Omental fat pad (tissue), 4 donors: ENCODE results near the gene TANGO2. TPM values are rescaled to one million over a fixed set of nuclear protein-coding genes. Genes with fewer than 3 reads are reported as not detected.

Experiments used
- ATAC-seq: fragments of 150-250 bp; one replicate; pipeline ENCODE4 v1.9.1; 2016; ENCODE audit warnings: mild to moderate bottlenecking, moderate library complexity; ENCODE audit not compliant: low FRiP score
- DNase-seq: peaks from one replicate; pipeline ENCODE4 v3.0.0-alpha.2; 2019; ENCODE audit warnings: low spot score
- CTCF ChIP-seq, 3 donors: fragments of 450-650 bp; IDR thresholded peaks; one replicate each; pipeline ENCODE4 v1.5.1; 2016 to 2017; ENCODE audit warnings: antibody characterized with exemption in 3 of 3, mild to moderate bottlenecking in 3 of 3, moderate library complexity in 2 of 3
- total RNA-seq, 4 donors: library from RNA; depleted of rRNA; stranded (reverse); fragments of >200 nt; gene quantifications; one replicate each; pipeline ENCODE4 v1.1.0, GENCODE V29; 2016

The TANGO2 gene
- total RNA-seq, 4 donors from 2014 or later = 35.3 to 48.4 (median 37.9) TPM

GRCh38 chr22:19992481-19992911 is 28.4 kb upstream of the TANGO2 start:
- DNase-seq (no peak), ATAC-seq (no peak)
- no peak for TF ChIP-seq CTCF (IDR thresholded peaks at IDR 0.05)

- DNase-seq = no peak
- no peak for ATAC-seq
- no peak for TF ChIP-seq CTCF (IDR thresholded peaks at IDR 0.05)
Observed at GRCh38 chr22:19992921-19993355, 28.0 kb upstream of the TANGO2 start.

- no peak for TF ChIP-seq CTCF (IDR thresholded peaks at IDR 0.05)
- ATAC-seq (no peak), DNase-seq (no peak)
Observed at GRCh38 chr22:19993926-19994325, 27.0 kb upstream of the TANGO2 start.

- DNase-seq (no peak), ATAC-seq (peak; percentile 47)
- no peak for TF ChIP-seq CTCF (IDR thresholded peaks at IDR 0.05)
Observed at GRCh38 chr22:19994851-19995610, 25.9 kb upstream of the TANGO2 start.

- TF ChIP-seq CTCF (IDR thresholded peaks at IDR 0.05) = no peak
- peak; percentile 45 for ATAC-seq
- DNase-seq = no peak
Observed at GRCh38 chr22:19995611-19996339, 25.1 kb upstream of the TANGO2 start.

- ATAC-seq (no peak), DNase-seq (no peak)
- TF ChIP-seq CTCF (IDR thresholded peaks at IDR 0.05) = no peak
Observed at GRCh38 chr22:19996694-19997384, 24.1 kb upstream of the TANGO2 start.
